Prostate gland (tissue), 2 donors: ENCODE data around the gene FAM131A.

ENCODE experiments used
- POLR2A ChIP-seq: fragments of 450-650 bp; IDR thresholded peaks from one replicate; pipeline ENCODE4 v1.6.1; 2016; ENCODE audit warnings: antibody characterized with exemption, mild to moderate bottlenecking
- POLR2AphosphoS5 ChIP-seq: sonication (generic); formaldehyde crosslinking; IDR thresholded peaks from one replicate; pipeline ENCODE4 v1.6.1; 2017; ENCODE audit warnings: antibody characterized with exemption
- TF ChIP-seq, protein P1 (sequence below), 4 experiments: fragments of 200-600 bp in 2 of 4; fragments of 450-650 bp in 2 of 4; sonication (generic) in 2 of 4; IDR thresholded peaks; 1 replicate in 3 of 4; 2 replicates in 1 of 4; pipeline ENCODE4 v1.5.1; 2016 to 2019; ENCODE audit warnings: antibody characterized with exemption in 4 of 4, mild to moderate bottlenecking in 2 of 4, moderate library complexity in 2 of 4

DNA sequence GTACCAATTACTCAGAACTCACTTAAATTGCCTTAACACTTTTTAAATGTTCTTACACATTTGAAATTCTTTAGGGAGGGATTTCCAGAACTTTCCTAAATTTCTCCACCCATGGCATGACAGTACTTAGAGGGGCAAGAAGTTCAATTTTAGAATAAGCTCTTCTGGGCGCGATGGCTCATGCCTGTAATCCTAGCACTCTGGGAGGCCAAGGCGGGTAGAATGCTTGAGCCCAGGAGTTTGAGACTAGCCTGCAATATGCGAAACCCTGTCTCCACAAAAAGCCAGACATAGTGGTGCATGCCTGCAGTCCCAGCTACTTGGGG, 10.6 kb downstream of the FAM131A start:
- TF ChIP-seq POLR2A (no peak), POLR2AphosphoS5 (no peak)
- TF ChIP-seq, protein P1, sequence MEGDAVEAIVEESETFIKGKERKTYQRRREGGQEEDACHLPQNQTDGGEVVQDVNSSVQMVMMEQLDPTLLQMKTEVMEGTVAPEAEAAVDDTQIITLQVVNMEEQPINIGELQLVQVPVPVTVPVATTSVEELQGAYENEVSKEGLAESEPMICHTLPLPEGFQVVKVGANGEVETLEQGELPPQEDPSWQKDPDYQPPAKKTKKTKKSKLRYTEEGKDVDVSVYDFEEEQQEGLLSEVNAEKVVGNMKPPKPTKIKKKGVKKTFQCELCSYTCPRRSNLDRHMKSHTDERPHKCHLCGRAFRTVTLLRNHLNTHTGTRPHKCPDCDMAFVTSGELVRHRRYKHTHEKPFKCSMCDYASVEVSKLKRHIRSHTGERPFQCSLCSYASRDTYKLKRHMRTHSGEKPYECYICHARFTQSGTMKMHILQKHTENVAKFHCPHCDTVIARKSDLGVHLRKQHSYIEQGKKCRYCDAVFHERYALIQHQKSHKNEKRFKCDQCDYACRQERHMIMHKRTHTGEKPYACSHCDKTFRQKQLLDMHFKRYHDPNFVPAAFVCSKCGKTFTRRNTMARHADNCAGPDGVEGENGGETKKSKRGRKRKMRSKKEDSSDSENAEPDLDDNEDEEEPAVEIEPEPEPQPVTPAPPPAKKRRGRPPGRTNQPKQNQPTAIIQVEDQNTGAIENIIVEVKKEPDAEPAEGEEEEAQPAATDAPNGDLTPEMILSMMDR (IDR thresholded peaks at IDR 0.05) = no peak
